HG03521 (cell line): Measurements from ENCODE around the gene TMEM267.
"Not testable (repeated sequence)": the region's sequence is repeated elsewhere in the genome, so short reads cannot be mapped to it uniquely, and the experiment has no call there.

ENCODE experiments used
- ATAC-seq: cut with Tn5 transposase; IDR thresholded peaks from one replicate; pipeline ENCODE4 v1.9.1; 2021; ENCODE audit warnings: mild to moderate bottlenecking, moderate library complexity; ENCODE audit not compliant: unreplicated experiment

Gene TMEM267

DNA sequence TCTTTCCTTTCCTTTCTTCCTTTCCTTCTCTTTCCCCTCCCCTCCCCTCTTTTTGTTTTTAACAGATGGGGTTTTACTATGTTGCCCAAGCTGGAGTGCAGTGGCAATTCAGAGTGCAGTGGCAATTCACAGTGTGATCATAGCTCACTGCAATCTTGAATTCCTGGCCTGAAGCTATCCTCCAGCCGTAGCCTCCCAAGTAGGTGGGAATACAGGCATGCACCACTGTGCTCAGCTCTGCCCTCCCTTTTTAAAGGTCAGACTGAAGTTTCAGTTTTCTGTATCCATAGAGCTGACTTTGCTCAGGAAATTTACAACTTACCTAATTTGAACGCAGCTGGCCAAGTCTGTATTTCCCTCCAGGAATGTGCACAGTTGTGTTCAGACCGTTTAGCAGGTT lies 72.2 kb downstream of the TMEM267 start:
- ATAC-seq: no peak

GRCh38 chr5:43410414-43410813 lies 73.3 kb downstream of the TMEM267 start:
- ATAC-seq: no peak

GRCh38 chr5:43409809-43410271 lies 73.8 kb downstream of the TMEM267 start:
- no peak for ATAC-seq

- ATAC-seq: not testable (repeated sequence)
Measured at GRCh38 chr5:43402524-43403066, 81.1 kb downstream of the TMEM267 start.

DNA sequence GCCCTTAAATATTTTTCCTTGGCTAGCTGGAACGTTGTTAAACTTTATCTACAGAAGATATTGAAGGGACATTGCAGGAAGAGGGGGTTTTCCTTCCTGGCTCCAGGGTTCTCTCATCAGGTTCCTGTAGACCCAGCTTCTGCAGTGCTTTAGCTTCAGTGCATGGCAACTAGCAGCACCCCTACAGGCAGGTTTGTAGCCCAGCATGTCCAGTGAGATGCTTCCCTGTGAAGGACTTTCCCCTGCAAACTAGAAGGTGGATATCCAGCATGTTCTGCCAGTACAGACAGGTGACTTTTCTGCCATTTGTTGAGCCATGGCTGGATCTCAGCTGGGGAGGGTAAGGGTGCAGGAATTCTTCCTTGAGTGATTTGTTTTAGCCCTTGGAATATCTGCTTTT lies 81.8 kb downstream of the TMEM267 start:
- ATAC-seq: no peak

GRCh38 chr5:43400082-43400481 lies 83.6 kb downstream of the TMEM267 start:
- ATAC-seq: no peak

GRCh38 chr5:43396762-43397304 lies 86.8 kb downstream of the TMEM267 start:
- ATAC-seq: peak; percentile 94
